ENCODE data around the gene PIWIL4.
A peak's percentile ranks its signal among the peaks of the same experiment; 100 is the strongest.

Gene PIWIL4

GRCh38 chr11:94654201-94654600 lies 87.0 kb downstream of the PIWIL4 start:
- DNase-seq (ENCODE audit: low spot score in 2 of 2) (no peak), ATAC-seq (no peak)
- Mint-ChIP-seq H3K4me3 (no peak overlapping the region), H3K4me1 (no peaks in the 10 kb centered on the region), H3K27ac (no peak overlapping the region), H3K36me3 (no peaks in the 10 kb centered on the region), H3K9me3 (no peaks in the 10 kb centered on the region)

- no peak overlapping the region for H3K4me3 Mint-ChIP-seq
- no peaks in the 10 kb centered on the region for H3K9me3 Mint-ChIP-seq
- ATAC-seq (no peak), DNase-seq (ENCODE audit: low spot score in 2 of 2) (no peak)
- no peak overlapping the region for H3K27ac Mint-ChIP-seq
- no peaks in the 10 kb centered on the region for H3K36me3 Mint-ChIP-seq
- no peaks in the 10 kb centered on the region for H3K4me1 Mint-ChIP-seq
Observed at GRCh38 chr11:94655291-94655690, 88.1 kb downstream of the PIWIL4 start.

- ATAC-seq (no peak), DNase-seq (ENCODE audit: low spot score in 2 of 2) (no peak)
- Mint-ChIP-seq H3K4me1 (no peaks in the 10 kb centered on the region), H3K27ac (no peak overlapping the region), H3K36me3 (no peaks in the 10 kb centered on the region), H3K4me3 (no peak overlapping the region), H3K9me3 (no peaks in the 10 kb centered on the region)
Observed at GRCh38 chr11:94655956-94656355, 88.8 kb downstream of the PIWIL4 start.

- Mint-ChIP-seq H3K36me3 (no peaks in the 10 kb centered on the region), H3K4me1 (no peaks in the 10 kb centered on the region), H3K9me3 (no peaks in the 10 kb centered on the region), H3K4me3 (no peak overlapping the region), H3K27ac (no peak overlapping the region)
- ATAC-seq, result no peak
- no peak for DNase-seq (ENCODE audit: low spot score in 2 of 2)
Observed at GRCh38 chr11:94656968-94657367, 89.8 kb downstream of the PIWIL4 start.

- Mint-ChIP-seq H3K4me1 (no peaks in the 10 kb centered on the region), H3K36me3 (no peaks in the 10 kb centered on the region), H3K27ac (no peak overlapping the region), H3K4me3 (no peak overlapping the region), H3K9me3 (no peaks in the 10 kb centered on the region)
- DNase-seq (ENCODE audit: low spot score in 2 of 2) (no peak), ATAC-seq (peak; percentile 38)
Observed at GRCh38 chr11:94657629-94658028, 90.5 kb downstream of the PIWIL4 start.

GRCh38 chr11:94658386-94658785 lies 91.2 kb downstream of the PIWIL4 start:
- DNase-seq (ENCODE audit: low spot score in 2 of 2), result no peak
- no peak overlapping the region for H3K4me3 Mint-ChIP-seq
- ATAC-seq, result no peak
- H3K27ac Mint-ChIP-seq, result no peak overlapping the region
- H3K9me3 Mint-ChIP-seq, result peaks cover 3% of the 10 kb centered on the region
- no peaks in the 10 kb centered on the region for H3K4me1 Mint-ChIP-seq
- H3K36me3 Mint-ChIP-seq, result no peaks in the 10 kb centered on the region

GRCh38 chr11:94658888-94659287 lies 91.7 kb downstream of the PIWIL4 start:
- no peak overlapping the region for H3K4me3 Mint-ChIP-seq
- H3K36me3 Mint-ChIP-seq, result no peaks in the 10 kb centered on the region
- H3K4me1 Mint-ChIP-seq, result no peaks in the 10 kb centered on the region
- ATAC-seq (no peak), DNase-seq (ENCODE audit: low spot score in 2 of 2) (no peak)
- peaks cover 3% of the 10 kb centered on the region for H3K9me3 Mint-ChIP-seq
- no peak overlapping the region for H3K27ac Mint-ChIP-seq

- no peaks in the 10 kb centered on the region for H3K4me1 Mint-ChIP-seq
- ATAC-seq, result no peak
- H3K27ac Mint-ChIP-seq, result no peak overlapping the region
- DNase-seq (ENCODE audit: low spot score in 2 of 2), result no peak
- H3K36me3 Mint-ChIP-seq, result no peaks in the 10 kb centered on the region
- H3K9me3 Mint-ChIP-seq, result peaks cover 3% of the 10 kb centered on the region
- no peak overlapping the region for H3K4me3 Mint-ChIP-seq
Observed at GRCh38 chr11:94661444-94661843, 94.3 kb downstream of the PIWIL4 start.

GRCh38 chr11:94662065-94662779 lies 95.1 kb downstream of the PIWIL4 start:
- no peak overlapping the region for H3K27ac Mint-ChIP-seq
- no peak overlapping the region for H3K4me3 Mint-ChIP-seq
- no peaks in the 10 kb centered on the region for H3K4me1 Mint-ChIP-seq
- H3K9me3 Mint-ChIP-seq, result peaks cover 3% of the 10 kb centered on the region
- DNase-seq (ENCODE audit: low spot score in 2 of 2) (no peak), ATAC-seq (no peak)
- no peaks in the 10 kb centered on the region for H3K36me3 Mint-ChIP-seq

- no peak for DNase-seq (ENCODE audit: low spot score in 2 of 2)
- Mint-ChIP-seq H3K4me1 (no peaks in the 10 kb centered on the region), H3K4me3 (no peak overlapping the region), H3K36me3 (no peaks in the 10 kb centered on the region), H3K27ac (no peak overlapping the region), H3K9me3 (peaks cover 3% of the 10 kb centered on the region)
- no peak for ATAC-seq
Observed at GRCh38 chr11:94662846-94663390, 95.8 kb downstream of the PIWIL4 start.

- ATAC-seq (no peak), DNase-seq (ENCODE audit: low spot score in 2 of 2) (no peak)
- H3K4me1 Mint-ChIP-seq, result no peaks in the 10 kb centered on the region
- no peak overlapping the region for H3K4me3 Mint-ChIP-seq
- no peak overlapping the region for H3K27ac Mint-ChIP-seq
- peaks cover 3% of the 10 kb centered on the region for H3K9me3 Mint-ChIP-seq
- no peaks in the 10 kb centered on the region for H3K36me3 Mint-ChIP-seq
Observed at GRCh38 chr11:94664346-94664745, 97.2 kb downstream of the PIWIL4 start.

- no peaks in the 10 kb centered on the region for H3K4me1 Mint-ChIP-seq
- H3K27ac Mint-ChIP-seq, result no peak overlapping the region
- H3K9me3 Mint-ChIP-seq, result peaks cover 3% of the 10 kb centered on the region
- no peak for ATAC-seq
- no peak for DNase-seq (ENCODE audit: low spot score in 2 of 2)
- no peaks in the 10 kb centered on the region for H3K36me3 Mint-ChIP-seq
- H3K4me3 Mint-ChIP-seq, result no peak overlapping the region
Observed at GRCh38 chr11:94665116-94665659, 98.0 kb downstream of the PIWIL4 start.

- peaks cover 3% of the 10 kb centered on the region for H3K9me3 Mint-ChIP-seq
- H3K27ac Mint-ChIP-seq, result no peak overlapping the region
- DNase-seq (ENCODE audit: low spot score in 2 of 2) (no peak), ATAC-seq (no peak)
- H3K4me3 Mint-ChIP-seq, result no peak overlapping the region
- H3K36me3 Mint-ChIP-seq, result no peaks in the 10 kb centered on the region
- H3K4me1 Mint-ChIP-seq, result no peaks in the 10 kb centered on the region
Observed at GRCh38 chr11:94666792-94667721, 99.9 kb downstream of the PIWIL4 start.

- ATAC-seq, result no peak
- no peak overlapping the region for H3K27ac Mint-ChIP-seq
- H3K36me3 Mint-ChIP-seq, result no peaks in the 10 kb centered on the region
- H3K9me3 Mint-ChIP-seq, result peaks cover under 1% of the 10 kb centered on the region
- no peak overlapping the region for H3K4me3 Mint-ChIP-seq
- no peaks in the 10 kb centered on the region for H3K4me1 Mint-ChIP-seq
- DNase-seq (ENCODE audit: low spot score in 2 of 2), result no peak
Observed at GRCh38 chr11:94668212-94668793, 101.1 kb downstream of the PIWIL4 start.

GRCh38 chr11:94669023-94669422 lies 101.9 kb downstream of the PIWIL4 start:
- no peaks in the 10 kb centered on the region for H3K9me3 Mint-ChIP-seq
- no peaks in the 10 kb centered on the region for H3K36me3 Mint-ChIP-seq
- no peak for ATAC-seq
- H3K4me1 Mint-ChIP-seq, result no peaks in the 10 kb centered on the region
- H3K27ac Mint-ChIP-seq, result no peak overlapping the region
- no peak overlapping the region for H3K4me3 Mint-ChIP-seq
- DNase-seq (ENCODE audit: low spot score in 2 of 2), result no peak
